ENCODE measurements around the gene CENPB.

GRCh38 chr20:3786126-3786484, 435 bp downstream of the CENPB start:
- no peak for TF ChIP-seq CTCF (IDR thresholded peaks at IDR 0.05)
- no peak for TF ChIP-seq POLR2A (IDR thresholded peaks at IDR 0.05)

Measured in esophagus squamous epithelium (tissue), 4 donors.